GM12873 (cell line): Measurements from ENCODE around the gene IGSF23.

ENCODE experiments used
- CTCF ChIP-seq: IDR thresholded peaks from 2 replicates; pipeline ENCODE4 v1.5.1; 2012; ENCODE audit warnings: low read depth, mild to moderate bottlenecking, moderate library complexity, low read length, control low read depth; ENCODE audit not compliant: insufficient read depth; ENCODE audit errors: missing control alignments

IGSF23 gene

GRCh38 chr19:44649578-44650145 lies 36.3 kb downstream of the IGSF23 start:
- no peak for TF ChIP-seq CTCF

- TF ChIP-seq CTCF: no peak
Observed at GRCh38 chr19:44653343-44653742, 40.0 kb downstream of the IGSF23 start.

DNA sequence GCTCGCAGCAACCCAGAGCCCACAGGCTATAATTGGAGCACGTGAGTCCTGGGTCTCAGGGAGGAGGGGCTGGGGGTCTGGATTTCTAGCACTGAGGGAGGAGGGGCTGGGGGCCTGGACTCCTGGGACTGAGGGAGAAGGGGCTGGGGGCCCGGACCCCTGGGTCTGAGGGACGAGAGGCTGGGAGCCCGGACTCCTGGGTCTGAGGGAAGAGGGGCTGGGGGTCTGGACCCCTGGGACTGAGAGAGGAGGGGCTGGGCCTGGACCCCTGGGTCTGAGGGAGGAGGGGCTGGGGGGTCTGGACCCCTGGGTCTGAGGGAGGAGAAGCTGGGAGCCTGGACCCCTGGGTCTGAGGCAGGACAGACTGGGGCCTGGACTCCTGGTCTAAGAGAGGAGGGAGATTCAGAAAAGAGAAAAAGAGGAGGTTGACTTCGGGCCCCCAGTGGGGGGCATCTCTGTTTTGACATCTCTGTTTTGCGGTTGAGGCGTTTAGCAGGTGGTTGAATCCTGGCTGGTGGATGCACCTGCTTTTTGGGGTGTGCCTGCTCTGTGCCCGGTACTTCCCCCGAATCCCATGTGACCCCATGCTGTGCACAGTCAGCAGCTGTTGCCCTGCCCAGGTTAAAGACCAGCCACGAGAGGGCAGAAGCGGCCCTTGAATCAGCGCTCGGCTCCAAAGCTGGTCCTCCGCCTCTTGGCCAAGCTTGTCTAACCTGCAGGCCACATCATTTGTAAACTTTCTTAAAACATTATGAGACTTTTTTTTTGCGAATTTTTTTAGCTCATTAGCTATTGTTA lies 40.8 kb downstream of the IGSF23 start:
- TF ChIP-seq CTCF: peak; percentile 86

- peak; percentile 94 for TF ChIP-seq CTCF
Observed at GRCh38 chr19:44657211-44657921, 44.0 kb downstream of the IGSF23 start.

- no peak for TF ChIP-seq CTCF
Observed at GRCh38 chr19:44658069-44658733, 44.8 kb downstream of the IGSF23 start.

GRCh38 chr19:44660081-44660480 lies 46.7 kb downstream of the IGSF23 start:
- TF ChIP-seq CTCF: no peak

DNA sequence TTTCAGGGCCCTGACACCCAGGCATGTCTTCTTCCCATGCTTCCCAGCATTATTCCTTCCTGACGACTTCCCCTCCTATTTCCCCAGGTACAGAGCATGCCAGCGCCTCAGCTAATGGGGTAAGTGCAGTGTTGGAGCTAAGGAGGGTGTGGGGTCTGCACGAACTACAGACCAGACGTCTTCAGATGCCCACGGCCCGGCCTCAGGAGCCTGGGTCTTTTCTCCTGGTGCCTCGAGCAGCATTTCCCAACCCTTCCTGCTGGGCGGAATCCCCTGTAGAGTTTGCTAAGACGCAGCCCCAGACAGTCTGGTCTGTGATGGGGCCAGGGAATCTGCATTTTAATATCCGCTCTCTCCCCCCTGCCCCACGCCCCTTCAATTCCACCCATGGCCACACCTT lies 47.8 kb downstream of the IGSF23 start:
- no peak for TF ChIP-seq CTCF
